GM12892 (cell line): Measurements from ENCODE around the gene KDM1B.

Experiments
- DNase-seq: peaks from one replicate; pipeline ENCODE4 v3.0.0; 2011; ENCODE audit not compliant: insufficient read length
- FAIRE-seq: peaks from 2 replicates; lab custom pipeline; 2011; peaks lifted over from hg19 to GRCh38; lab: Jason Lieb, UNC
- POLR2A ChIP-seq: IDR thresholded peaks from 2 replicates; pipeline ENCODE4 v1.6.1; 2011; ENCODE audit warnings: low read depth, low read length, control low read depth
- POLR2AphosphoS5 ChIP-seq: IDR thresholded peaks from 2 replicates; pipeline ENCODE4 v1.6.1; 2011; ENCODE audit warnings: low read depth, low read length, control low read depth
- TAF1 ChIP-seq: IDR thresholded peaks from 2 replicates; pipeline ENCODE4 v1.6.1; 2011; ENCODE audit warnings: low read depth, mild to moderate bottlenecking, control low read depth, low read length, borderline replicate concordance

Gene KDM1B

DNA sequence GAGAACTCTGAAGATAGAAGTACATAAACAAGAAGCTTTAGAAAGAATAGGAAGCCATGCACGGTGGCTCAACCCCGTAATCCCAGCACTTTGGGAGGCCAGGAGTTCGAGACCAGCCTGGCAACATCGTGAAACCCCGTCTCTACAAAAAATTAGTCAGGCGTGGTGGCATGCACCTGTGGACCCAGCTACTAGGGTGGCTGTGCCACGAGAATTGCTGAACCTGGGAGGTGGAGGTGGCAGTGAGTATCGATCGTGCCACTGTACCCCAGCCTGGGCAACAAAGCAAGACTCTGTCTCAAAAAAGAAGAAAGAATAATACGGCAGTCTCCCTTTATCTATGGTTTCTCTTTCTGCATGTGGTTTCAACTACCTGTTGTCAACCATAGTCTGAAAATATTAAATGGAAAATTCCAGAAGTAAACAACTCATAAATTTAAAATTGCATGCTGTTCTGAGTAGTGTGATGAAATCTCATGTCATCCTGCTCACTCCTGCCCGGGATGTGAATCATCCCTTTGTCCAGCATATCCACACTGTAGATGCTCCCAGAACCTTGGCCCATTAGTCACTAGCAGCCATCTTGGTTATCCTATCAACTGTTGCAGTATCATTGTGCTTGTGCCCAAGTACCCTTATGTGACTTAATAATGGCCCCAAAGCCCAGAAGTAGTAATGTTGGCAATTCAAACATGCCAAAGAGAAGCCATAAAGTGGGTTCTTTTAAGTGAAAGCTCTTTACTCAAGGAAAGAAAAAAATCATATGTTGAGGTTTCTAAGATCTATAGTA lies 87.0 kb downstream of the KDM1B start:
- peak; percentile 47; the same call in 1 of the 2 replicates for TF ChIP-seq POLR2AphosphoS5
- no peak for TF ChIP-seq TAF1
- FAIRE-seq = no peak
- DNase-seq = no peak

DNA sequence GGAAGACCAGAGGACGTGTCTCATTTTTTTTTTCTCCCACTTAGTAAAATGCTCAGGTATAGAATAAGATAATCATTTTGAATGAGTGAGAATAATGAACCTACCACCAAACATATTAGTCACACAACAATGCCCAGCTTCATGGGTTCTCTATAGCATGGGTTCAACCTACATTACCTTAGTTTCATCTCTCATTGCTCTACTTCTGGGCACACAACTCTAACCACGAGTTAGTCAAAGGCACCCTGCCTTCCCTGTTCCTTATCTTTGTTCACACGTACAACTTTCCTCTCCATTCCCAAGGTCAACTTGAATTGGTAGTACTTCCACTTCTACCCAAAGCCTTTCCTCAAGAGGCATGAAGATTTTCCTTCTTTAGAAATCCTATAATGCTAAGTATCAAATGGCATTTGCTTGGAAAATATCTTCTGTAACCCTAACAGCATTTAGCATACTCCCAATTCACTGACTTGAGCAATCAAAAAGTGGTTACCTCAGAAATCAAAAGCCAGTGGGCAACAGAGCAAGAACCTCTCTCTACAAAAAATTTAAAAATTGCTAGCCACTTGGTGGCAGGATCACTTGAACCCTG lies 88.2 kb downstream of the KDM1B start:
- TF ChIP-seq POLR2AphosphoS5 (peak; percentile 53), TAF1 (no peak)
- FAIRE-seq = no peak
- DNase-seq = no peak

DNA sequence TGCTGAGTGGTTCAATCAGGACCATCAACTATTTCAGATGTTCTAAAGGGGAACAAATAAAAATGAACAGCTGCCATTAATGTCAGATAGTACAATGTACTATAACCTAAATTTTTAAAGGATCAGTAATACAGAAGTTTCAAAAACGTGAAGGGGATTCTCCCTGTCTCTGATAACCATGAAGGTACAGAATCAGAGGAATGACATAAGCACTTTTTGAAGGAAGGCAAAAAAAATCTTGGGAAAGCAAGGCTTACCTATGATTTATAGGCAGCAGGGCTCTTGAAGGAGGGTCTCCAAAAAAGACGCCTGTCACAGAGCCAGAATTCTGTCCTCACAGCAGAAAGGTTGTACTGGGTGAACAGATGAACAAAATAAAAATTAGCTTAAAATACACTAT lies 89.0 kb downstream of the KDM1B start:
- DNase-seq = no peak
- no peak for FAIRE-seq
- TF ChIP-seq POLR2AphosphoS5 (no peak), POLR2A (no peak), TAF1 (no peak)

DNA sequence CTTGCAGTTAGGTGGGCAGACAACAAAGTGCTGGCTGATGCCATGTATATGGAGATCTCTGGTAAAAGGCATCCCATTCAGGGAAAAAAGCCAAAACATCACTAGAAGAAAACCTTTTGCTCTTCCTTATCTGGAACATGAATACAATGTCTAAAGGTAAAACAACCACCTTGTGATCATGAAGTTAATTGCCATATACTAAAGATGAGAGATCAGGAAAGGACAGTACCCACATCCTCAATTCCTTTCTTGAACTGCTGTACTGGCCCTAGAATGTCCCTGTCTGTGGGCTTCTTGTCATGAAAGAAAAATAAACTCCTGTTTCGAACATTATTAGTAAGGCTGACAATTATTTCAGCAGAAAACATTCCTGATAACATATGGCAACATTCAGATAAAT lies 89.9 kb downstream of the KDM1B start:
- FAIRE-seq = no peak
- TF ChIP-seq POLR2AphosphoS5 = 0 out of 2 replicates have a peak, but pooled peaks have one; percentile 5
- TF ChIP-seq TAF1 = no peak
- 0 out of 2 replicates have a peak, but pooled peaks have one; percentile 4 for TF ChIP-seq POLR2A

DNA sequence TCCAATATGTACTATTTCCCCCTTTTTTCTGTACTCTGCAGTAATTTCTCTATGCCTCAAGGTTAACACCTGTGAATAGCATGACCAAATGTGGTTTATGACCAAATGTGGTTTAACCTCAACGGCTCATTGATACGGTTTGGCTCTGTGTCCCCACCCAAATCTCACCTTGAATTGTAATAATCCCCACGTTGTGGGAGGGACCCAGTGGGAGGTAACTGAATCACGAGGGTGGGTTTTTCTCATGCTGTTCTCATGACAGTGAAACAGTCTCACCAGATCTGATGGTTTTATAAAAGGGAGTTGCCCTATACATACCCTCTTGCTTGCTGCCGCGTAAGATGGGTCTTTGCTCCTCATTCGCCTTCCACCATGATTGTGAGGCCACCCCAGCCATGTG lies 90.4 kb downstream of the KDM1B start:
- DNase-seq = no peak
- no peak for FAIRE-seq
- TF ChIP-seq POLR2AphosphoS5 (peak; percentile 55; the same call in 1 of the 2 replicates), POLR2A (peak; percentile 14; the same call in 1 of the 2 replicates), TAF1 (no peak)

More for the DNA sequence above, 89.9 kb downstream of the KDM1B start:
- no peak for DNase-seq

DNA sequence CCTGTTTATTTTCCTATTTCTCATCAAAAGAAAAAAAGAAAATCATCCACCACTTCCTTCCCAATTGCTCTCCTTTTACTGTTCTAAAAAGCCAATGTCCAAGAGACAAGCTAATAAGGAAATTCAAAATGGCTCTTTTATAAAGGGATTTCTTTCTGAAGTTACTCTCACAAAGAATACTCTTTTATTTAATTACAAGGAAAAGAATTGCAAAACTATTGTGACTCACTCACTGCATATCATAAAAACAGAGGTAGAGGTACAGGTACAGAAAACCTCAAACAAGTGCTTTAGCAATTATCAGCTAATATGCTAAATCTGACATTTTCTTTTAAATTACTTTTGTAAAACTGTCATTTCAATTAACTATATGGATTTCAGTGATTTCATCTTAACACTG lies 91.0 kb downstream of the KDM1B start:
- no peak for TF ChIP-seq POLR2A
- no peak for TF ChIP-seq TAF1
- no peak for TF ChIP-seq POLR2AphosphoS5
- FAIRE-seq (no peak), DNase-seq (no peak)

DNA sequence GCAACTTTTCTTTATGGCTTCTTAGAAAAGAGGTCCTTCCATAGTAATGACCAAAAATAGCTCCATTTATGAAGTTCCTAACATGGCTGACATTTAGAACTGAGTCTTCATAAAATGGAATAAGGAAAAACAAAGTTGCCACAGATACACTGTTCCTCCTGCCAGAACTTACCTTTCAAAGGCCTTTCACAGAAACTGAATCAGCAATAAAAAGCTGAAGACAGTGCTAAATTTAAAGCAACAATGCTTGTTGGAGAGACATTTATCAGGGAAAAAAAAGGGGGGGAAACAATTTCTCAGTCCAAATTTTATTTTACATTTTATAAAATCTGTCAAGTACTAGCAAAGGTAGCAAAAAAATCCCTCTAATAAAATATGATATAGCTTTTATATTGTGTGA lies 91.8 kb downstream of the KDM1B start:
- no peak for FAIRE-seq
- no peak for DNase-seq

DNA sequence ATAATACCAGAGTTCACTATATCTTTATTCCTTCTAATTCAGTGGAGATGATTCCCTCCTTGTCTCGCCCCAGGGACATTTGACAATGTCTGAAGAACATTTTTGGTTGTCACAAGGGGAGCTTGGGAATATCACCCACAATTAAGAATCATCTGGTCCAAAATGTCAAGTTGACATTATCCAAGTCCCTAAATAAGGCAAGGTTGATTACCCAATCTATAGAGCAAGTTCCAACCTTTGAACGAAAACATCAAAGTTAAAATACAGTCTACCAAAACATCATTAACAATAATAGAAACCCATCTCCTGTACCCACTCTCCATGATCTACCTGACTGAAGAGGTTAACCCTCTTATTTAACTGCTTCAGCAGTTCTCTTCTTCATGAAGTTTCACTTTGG lies 93.5 kb downstream of the KDM1B start:
- no peak for DNase-seq
- FAIRE-seq = no peak
- TF ChIP-seq POLR2AphosphoS5 (no peak), POLR2A (no peak), TAF1 (no peak)

More for the DNA sequence above, 91.8 kb downstream of the KDM1B start:
- TF ChIP-seq POLR2A = no peak

DNA sequence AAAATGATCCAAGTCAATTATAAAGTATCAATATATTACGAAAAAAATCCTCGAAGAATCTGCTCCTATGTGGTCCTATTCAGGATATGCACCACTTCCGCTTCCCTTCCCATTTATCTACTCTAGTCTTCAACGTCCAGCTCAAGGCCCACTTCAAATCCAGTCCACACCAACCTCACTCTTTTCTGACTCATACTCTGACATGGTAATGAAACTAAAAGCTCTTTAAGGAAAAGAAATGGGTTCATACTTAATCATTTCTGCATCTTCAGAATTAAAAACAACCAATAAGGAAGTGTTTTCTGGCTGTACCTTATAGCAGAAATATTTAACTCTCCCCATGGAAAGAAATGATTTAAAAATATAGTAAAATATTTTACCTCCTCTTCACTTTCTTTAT lies 94.0 kb downstream of the KDM1B start:
- DNase-seq (no peak), FAIRE-seq (no peak)
- TF ChIP-seq TAF1 (no peak), POLR2AphosphoS5 (peak; percentile 13; the same call in 1 of the 2 replicates), POLR2A (no peak)

DNA sequence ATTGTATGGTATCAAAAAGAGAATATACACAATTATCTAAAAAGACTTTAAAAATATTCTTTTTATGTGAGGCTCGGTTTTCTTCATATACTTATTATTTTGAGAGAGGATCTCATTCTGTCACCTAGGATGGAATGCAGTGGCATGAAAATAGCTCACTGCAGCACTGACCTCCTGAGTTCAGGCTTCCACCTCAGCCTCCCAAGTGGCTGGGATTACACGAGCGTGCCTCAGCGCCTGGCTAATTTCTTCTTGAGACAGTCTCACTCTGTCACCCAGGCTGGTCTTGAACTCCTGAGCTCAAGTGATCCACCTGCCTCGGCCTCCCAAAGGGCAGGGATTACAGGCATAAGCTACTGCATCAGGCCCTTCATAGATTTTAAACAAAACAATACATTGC lies 98.4 kb downstream of the KDM1B start:
- DNase-seq = no peak
- TF ChIP-seq POLR2AphosphoS5 (no peak), POLR2A (no peak), TAF1 (no peak)
- FAIRE-seq = no peak

DNA sequence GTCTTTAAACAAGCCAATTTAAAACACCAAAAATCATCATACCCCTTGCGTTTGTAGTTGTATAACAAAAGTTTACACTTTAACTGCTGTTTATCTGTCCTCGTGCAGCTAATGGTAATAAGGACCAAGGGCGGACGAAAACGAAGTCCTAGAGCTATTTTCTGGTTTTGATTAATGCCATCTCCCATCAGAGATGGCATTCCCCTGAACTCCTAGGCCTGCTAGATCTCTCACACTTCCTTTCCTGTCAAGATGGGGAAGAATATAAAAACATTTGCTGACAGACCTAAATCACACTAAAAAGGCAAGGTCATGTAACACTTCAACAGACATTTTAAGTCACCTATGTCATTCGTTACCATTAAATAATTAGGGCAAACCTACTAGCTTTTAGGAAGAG lies 99.6 kb downstream of the KDM1B start:
- TF ChIP-seq POLR2A (no peak), TAF1 (no peak), POLR2AphosphoS5 (no peak)
- FAIRE-seq = no peak
- DNase-seq = no peak

DNA sequence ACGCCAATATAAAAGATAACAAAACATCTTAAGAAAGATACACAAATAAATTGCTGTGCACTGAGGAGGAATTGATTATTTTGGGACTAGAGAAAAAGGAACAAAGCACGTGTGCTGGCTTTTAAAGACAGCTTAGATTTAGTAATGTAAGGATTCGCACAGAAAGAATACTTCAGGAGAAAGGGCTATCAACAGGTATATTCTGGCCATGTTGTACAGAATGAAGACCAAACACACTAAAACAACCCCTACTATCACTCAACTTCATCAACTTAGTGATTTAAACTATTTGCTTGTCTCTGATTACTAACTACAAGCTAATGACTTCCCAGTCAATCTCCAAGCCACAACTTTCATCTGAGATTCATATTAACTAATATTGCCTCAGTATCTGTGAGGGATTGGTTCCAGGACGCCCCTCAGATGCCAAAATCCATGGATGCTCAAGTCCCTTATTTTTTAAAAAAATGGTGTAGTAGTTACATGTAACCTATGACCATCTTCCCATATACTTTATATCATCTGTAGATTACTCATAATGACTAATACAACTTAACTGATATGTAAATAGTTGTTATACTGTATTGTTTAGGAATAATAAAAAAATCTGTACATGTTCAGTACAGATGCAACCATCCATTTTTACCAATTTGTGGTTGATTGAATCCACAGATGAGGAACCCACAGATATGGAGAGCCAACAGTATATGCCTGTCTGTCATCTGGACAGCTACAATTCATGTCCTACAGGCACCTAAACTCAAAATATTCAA lies 104.6 kb downstream of the KDM1B start:
- no peak for FAIRE-seq
- DNase-seq = no peak
- no peak for TF ChIP-seq POLR2AphosphoS5
- no peak for TF ChIP-seq TAF1
- TF ChIP-seq POLR2A = no peak
